Neural progenitor cell (in vitro differentiated cells): Measurements from ENCODE around the gene MCM5.

Experiments
- EZH2 ChIP-seq: fragments of 200-600 bp; sonication (generic); IDR thresholded peaks from 2 replicates; pipeline ENCODE4 v1.6.1; 2017; ENCODE audit warnings: antibody characterized with exemption, mild to moderate bottlenecking, moderate library complexity
- TF ChIP-seq, protein P1 (sequence below): fragments of 200-600 bp; sonication (generic); IDR thresholded peaks from 2 replicates; pipeline ENCODE4 v1.5.1; 2017; ENCODE audit warnings: antibody characterized with exemption, mild to moderate bottlenecking

DNA sequence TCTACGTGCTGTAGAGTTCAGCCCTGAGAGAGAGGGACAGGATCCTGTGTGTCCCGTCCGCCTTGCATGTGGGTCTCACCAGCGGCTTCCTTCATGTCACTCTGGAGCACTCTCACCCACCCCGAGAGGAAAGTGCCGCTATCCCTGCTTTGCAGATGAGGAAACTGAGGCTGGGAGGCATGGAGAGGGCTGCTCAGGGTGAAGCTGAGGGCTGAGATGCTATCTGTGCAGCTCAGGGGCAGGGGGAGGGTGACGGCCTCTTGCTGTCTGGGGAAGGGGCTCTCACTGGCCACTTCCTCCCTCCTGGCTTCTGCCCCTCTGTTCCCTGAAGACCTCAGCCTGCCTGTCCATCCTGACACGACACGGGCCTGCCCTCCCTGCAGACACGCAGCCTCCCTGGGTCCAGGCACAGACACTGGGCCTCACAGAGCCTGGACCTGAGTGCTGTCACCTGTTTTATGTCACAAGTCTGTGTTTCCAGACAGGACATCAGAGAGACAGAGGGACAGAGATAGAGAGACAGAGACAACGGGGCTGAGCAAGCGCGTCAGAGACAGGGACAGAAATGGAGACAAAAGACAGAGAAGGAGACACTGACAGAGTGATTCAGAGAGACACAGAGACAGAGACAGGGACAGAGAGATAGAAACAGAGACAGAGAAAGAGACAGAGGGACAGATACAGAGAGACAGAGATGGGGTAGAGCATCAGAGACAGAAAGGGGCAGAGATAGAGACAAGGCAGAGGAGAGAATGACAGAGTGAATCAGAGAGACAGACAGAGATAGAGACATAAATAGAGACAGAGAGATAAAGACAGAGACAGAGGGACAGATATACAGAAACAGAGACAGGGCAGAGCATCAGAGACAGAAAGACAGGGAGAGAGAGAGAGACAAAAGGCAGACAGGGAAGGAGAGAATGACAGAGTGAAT, 53.1 kb downstream of the MCM5 start:
- TF ChIP-seq, protein P1, sequence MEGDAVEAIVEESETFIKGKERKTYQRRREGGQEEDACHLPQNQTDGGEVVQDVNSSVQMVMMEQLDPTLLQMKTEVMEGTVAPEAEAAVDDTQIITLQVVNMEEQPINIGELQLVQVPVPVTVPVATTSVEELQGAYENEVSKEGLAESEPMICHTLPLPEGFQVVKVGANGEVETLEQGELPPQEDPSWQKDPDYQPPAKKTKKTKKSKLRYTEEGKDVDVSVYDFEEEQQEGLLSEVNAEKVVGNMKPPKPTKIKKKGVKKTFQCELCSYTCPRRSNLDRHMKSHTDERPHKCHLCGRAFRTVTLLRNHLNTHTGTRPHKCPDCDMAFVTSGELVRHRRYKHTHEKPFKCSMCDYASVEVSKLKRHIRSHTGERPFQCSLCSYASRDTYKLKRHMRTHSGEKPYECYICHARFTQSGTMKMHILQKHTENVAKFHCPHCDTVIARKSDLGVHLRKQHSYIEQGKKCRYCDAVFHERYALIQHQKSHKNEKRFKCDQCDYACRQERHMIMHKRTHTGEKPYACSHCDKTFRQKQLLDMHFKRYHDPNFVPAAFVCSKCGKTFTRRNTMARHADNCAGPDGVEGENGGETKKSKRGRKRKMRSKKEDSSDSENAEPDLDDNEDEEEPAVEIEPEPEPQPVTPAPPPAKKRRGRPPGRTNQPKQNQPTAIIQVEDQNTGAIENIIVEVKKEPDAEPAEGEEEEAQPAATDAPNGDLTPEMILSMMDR = no peak
- no peak for TF ChIP-seq EZH2
